ENCODE results near the gene ZNF382.

The ZNF382 gene

DNA sequence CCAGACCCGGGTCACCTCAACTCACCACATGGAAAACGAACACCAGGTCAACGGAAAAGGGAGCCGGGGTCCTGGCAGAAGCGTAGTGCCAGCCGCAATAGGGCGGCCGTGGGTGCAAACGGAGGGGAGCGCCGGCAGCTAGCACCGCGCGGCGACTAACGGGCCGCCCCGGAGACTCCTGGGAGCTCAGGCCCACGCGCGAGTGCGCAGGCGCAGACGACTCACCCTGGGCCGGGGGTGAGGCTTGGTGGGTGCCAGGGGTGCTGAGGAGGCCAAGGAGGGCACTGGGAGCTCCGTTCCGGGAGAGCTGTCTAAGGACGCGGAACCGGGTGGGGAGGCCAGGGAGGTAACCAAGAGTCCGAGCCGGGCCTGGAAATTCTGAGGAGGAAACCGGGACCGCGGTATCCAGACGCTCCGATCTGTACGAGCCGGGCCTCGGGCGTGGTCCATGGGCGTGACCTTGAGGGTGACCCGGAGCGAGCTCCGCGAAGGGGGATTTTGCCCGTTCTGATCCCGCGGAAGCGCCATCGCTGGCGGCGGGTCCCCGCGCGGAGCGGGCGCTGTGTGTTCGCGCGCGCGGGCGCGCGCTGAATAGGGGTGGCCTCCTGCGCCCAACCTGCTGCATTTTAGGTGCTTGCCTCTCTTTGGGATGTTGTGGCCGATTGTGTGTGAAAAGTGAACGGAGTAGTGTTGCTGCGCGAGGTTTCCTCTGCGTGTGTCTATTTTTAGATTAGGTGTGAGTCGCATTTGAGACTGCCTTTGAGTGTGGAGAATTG is at the start of gene ZNF382:
TSS of gene ZNF382 (plus strand) at position 213 of the 776 bp plus-strand sequence. CDS start 4,602 bp downstream, outside the sequence.
- H3K4me3 ChIP-seq (ENCODE audit: low read depth, low read length), result peak within 1 kb of the TSS; percentile 87
- in situ Hi-C loops (cut with HindIII; ENCODE audit: low sequenced_read_pairs), result no loop called here
- DNase-seq (ENCODE audit: low read depth, low spot score), result peak; percentile 73
- TF ChIP-seq, protein P1, sequence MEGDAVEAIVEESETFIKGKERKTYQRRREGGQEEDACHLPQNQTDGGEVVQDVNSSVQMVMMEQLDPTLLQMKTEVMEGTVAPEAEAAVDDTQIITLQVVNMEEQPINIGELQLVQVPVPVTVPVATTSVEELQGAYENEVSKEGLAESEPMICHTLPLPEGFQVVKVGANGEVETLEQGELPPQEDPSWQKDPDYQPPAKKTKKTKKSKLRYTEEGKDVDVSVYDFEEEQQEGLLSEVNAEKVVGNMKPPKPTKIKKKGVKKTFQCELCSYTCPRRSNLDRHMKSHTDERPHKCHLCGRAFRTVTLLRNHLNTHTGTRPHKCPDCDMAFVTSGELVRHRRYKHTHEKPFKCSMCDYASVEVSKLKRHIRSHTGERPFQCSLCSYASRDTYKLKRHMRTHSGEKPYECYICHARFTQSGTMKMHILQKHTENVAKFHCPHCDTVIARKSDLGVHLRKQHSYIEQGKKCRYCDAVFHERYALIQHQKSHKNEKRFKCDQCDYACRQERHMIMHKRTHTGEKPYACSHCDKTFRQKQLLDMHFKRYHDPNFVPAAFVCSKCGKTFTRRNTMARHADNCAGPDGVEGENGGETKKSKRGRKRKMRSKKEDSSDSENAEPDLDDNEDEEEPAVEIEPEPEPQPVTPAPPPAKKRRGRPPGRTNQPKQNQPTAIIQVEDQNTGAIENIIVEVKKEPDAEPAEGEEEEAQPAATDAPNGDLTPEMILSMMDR (IDR thresholded peaks at IDR 0.05; ENCODE audit: low read depth, low read length), result no peak

DNA sequence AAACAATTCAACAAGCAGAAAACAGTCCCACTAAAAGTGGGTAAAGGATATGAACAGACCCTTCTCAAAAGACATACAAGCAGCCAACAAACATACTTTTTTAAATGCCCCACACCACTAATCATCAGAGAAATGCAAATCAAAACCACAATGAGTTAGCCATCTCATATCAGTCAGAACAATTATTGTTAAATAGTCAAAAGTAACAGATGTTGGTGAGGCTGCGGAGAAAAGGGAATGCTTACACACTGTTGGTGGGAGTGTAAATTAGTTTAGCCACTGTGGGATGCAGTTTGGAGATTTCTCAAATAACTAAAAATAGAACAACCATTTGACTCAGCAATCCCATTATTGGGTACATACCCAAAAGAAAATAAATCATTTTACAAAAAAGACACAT is 40.7 kb upstream of the ZNF382 start:
- TF ChIP-seq, protein P1 (IDR thresholded peaks at IDR 0.05; ENCODE audit: low read depth, low read length), result no peak
- DNase-seq (ENCODE audit: low read depth, low spot score), result no peak
- H3K4me3 ChIP-seq (ENCODE audit: low read depth, low read length), result no peak overlapping the region
- in situ Hi-C loops (cut with HindIII; ENCODE audit: low sequenced_read_pairs), result no loop called here

DNA sequence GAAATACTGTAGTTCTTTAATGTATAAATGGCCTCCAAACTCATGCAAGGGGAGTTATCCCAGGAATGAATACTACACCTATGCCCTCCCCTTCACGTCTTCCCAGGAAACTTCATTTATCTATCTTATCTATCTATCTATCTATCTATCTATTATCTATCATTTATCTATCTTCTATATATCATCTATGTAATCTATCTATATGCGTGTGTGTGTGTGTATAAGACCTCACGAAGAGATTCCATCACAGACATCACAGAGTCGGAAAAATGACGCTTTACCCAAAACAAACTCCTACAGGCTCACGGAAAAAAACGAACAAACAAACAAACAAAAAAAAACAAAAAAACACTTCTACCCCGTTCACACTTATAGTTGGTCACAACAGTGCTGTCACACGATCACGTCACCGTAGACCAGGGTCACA is 32.5 kb upstream of the ZNF382 start:
- in situ Hi-C loops (cut with HindIII; ENCODE audit: low sequenced_read_pairs), result no loop called here
- TF ChIP-seq, protein P1 (IDR thresholded peaks at IDR 0.05; ENCODE audit: low read depth, low read length), result no peak
- DNase-seq (ENCODE audit: low read depth, low spot score), result no peak
- peak overlapping the region; percentile 95 for H3K4me3 ChIP-seq (ENCODE audit: low read depth, low read length)

DNA sequence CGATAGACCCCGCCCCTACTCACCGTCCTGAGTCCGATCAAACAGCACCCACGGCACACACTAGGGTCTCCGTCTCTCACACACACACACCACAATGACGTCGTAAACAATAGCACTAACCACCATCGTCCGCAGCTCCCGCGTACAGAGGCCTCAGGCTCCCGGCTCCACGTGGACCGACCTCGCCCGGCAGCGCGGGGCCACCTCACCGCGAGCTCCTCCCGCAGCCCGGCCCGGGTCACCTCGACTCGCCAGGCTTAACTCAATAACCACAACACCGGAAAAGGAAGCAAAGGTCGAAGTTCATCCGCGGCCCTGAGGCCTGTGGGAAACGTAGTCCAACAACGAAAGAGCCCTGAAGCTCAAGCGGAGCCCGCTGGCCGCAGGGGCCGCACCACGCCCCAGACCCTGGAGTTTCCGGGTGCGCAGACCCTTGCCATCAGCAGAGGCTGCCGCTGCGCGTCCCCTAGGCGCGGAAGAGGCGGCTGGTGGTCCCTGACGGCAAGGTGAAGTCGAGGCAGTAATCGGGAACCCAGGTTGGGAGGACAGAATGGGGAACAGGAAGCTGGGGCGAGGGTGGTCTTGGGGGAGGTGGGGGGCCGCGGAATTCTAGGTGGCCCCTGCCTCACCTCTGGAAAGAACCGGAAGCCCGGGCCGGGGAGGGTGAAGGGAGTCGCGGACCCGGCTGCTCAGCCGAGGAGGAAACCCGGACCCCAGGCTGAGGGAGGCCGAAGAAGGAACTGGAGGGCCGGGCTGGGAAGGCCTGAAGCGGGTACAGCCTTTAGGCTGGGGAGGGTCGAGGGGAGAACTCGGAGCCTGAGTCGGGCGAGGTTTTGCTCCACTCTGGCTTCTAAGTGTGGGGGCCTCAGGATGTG is 31.9 kb upstream of the ZNF382 start, which contains the start of gene ZNF529:
TSS of gene ZNF529 (minus strand) at position 273 of the 875 bp plus-strand sequence. CDS start 946 bp downstream, outside the sequence.
- peak within 1 kb of the TSS; percentile 95 for H3K4me3 ChIP-seq (ENCODE audit: low read depth, low read length)
- TF ChIP-seq, protein P1 (IDR thresholded peaks at IDR 0.05; ENCODE audit: low read depth, low read length), result no peak
- peak; percentile 89 for DNase-seq (ENCODE audit: low read depth, low spot score)
- in situ Hi-C loops (cut with HindIII; ENCODE audit: low sequenced_read_pairs), result no loop called here

DNA sequence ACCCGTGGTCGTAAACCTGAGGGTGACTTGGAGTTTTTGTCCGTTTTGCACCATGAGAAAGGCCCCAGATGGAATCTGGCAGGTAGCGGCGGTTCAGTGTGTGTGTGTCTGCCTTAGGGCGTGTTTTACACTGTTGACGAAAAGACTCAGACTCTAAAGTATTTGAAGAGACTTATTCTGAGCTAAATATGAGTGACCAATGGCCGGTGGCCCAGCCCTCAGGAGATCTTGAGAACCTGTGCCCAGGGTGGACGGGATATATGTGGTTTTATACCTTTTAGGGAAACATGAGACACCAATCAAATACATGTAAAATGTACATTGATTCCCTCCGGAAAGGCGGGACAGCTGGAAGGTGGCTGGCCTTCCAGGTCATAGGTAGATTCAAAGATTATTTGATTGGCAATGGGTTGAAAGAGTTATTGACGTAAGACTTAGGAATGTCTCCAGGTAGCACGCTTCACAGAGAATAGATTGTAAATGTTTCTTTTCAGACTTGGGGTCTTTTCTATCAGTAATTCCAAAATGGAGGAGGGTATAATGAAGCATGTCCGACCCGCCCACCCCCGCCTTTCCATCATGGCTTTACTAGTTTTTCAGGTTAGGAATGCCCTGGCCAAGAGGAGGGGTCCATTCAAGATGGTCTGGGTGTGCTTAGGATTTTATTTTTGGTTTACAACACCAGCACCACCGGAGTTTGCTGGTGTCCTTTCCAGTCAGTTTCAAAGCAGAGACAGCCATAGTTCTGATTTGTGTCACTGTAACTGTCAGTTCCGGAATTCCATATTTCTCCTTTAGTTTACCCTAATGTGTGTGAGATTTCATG is 31.0 kb upstream of the ZNF382 start:
- TF ChIP-seq, protein P1 (IDR thresholded peaks at IDR 0.05; ENCODE audit: low read depth, low read length), result no peak
- in situ Hi-C loops (cut with HindIII; ENCODE audit: low sequenced_read_pairs), result no loop called here
- peak overlapping the region; percentile 95 for H3K4me3 ChIP-seq (ENCODE audit: low read depth, low read length)
- DNase-seq (ENCODE audit: low read depth, low spot score), result peak; percentile 32

DNA sequence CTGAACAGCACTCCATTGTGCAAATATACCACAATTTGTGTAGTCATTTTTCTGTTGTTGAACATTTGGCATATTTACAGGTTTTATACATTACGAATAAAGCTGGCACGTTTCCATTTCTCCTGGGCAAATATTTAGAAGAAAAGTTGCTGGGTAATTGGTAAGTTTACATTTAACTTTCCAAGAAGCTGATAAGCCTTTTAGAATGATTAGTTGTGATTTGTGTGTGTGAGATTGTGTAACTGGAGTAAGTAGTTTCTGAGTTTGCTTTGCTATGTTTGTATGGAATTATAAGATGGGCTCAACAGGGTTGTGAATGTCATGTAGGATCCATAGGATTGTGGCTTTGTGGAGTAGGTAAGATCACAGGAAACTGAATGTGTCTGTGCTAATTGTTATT is 30.4 kb upstream of the ZNF382 start:
- TF ChIP-seq, protein P1 (IDR thresholded peaks at IDR 0.05; ENCODE audit: low read depth, low read length), result no peak
- H3K4me3 ChIP-seq (ENCODE audit: low read depth, low read length), result no peak overlapping the region
- DNase-seq (ENCODE audit: low read depth, low spot score), result no peak
- in situ Hi-C loops (cut with HindIII; ENCODE audit: low sequenced_read_pairs), result no loop called here

Measured in astrocyte of the spinal cord (primary cell).